SH-SY5Y (cell line): Measurements from ENCODE around the gene HOMEZ.

ENCODE experiments used
- GATA2 ChIP-seq: IDR thresholded peaks from 2 replicates; pipeline ENCODE4 v1.6.1; 2011; ENCODE audit warnings: mild to moderate bottlenecking, low read depth, low read length
- GATA3 ChIP-seq: IDR thresholded peaks from 2 replicates; pipeline ENCODE4 v1.6.1; 2011; ENCODE audit warnings: low read depth, mild to moderate bottlenecking, low read length, moderate library complexity

GRCh38 chr14:23327947-23328744, 42.2 kb upstream of the HOMEZ start:
- no peak for TF ChIP-seq GATA3
- TF ChIP-seq GATA2, result no peak
